Nucleus accumbens (tissue), 56 donors: ENCODE data around the gene NRN1.
"Not testable (repeated sequence)": the region's sequence is repeated elsewhere in the genome, so short reads cannot be mapped to it uniquely, and the experiment has no call there.

Experiments used
- DNase-seq, 56 donors: peaks; one replicate each; lab custom pipeline; 2025; lab: John Stamatoyannopoulos, UW

Gene NRN1

DNA sequence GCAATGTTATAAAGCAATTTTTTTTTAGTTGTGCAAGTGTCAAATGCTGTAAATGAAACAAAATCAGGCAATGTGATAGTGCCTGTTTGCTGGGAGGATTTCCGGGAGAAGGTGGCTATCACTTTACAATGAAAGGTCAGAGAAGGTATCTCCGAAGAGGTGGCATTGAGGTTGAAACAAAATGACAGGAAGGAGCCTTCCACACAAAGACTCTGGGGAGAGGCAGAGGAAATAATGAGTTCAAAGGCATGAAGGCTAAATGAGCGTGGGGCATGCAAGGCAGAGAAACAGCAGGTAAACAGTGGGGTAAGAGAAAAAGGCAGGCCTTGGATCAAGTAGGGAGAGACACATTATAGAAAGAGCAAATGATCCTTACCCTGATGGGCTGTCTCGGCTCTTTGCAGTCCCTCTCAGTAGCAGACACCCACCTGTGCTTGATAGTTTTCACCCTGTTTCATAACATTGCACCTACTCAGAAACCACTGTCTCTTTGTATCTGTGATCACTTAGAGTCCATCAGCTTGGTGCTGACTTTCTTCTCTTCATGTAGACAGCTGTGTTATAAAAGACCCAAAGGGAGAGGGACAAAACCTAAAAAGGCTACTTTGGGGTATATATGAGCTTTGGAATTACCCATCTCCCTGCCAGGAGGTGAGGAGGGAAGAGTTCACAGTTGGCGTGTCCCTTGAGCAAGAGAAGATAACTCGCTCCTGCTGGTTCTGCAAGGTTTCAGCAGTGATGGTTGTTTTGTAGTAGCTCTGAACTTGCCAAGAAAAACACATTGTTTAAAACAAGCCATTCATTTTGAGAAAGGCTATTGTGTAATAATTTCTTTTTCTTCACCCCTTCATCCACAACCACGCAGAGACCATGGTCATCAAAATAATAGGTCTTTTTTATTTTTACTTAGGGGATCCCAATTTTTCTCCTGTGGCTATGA, 22.3 kb downstream of the NRN1 start:
- DNase-seq: no peak

DNA sequence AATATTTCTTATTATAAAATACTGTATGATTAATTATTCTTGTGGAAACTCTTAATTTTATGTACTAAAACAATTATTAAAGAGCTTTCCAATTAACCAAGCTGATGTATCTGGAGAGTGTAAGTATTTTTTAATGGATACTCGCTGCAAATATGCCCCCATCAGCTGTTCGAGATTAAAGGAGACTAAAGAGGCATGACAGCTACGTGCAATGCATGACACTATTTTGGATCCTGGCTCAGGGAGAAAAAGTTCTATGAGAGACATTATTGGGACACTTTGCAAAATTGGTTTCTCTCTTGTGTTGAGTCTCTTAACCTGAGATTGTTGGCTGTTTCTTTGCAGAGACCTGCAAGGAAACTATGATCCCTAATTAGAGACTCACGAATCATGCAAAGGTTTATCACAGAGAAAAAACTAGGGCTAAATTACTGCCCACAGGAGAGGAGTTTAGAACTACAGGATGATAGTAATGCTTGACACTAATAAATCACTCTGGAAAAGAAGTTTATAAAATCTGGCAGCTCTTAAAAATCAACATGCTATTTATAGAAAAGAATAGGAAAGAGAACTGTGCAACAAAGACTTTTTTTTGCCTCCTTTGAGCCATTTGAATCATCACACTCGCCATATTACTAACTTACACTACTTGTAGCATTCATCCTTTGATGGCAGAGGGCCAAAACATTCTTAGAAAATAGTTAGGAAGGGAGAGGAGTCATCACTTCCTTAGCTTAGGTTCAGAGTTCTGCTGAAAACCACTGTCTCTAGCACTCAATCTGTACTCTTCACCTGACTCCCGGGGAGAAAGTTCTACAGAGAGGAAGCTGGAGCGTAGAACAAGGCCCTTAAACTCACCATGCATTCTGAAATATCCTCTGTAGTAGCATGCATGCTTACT, 25.3 kb downstream of the NRN1 start:
- no peak for DNase-seq

DNA sequence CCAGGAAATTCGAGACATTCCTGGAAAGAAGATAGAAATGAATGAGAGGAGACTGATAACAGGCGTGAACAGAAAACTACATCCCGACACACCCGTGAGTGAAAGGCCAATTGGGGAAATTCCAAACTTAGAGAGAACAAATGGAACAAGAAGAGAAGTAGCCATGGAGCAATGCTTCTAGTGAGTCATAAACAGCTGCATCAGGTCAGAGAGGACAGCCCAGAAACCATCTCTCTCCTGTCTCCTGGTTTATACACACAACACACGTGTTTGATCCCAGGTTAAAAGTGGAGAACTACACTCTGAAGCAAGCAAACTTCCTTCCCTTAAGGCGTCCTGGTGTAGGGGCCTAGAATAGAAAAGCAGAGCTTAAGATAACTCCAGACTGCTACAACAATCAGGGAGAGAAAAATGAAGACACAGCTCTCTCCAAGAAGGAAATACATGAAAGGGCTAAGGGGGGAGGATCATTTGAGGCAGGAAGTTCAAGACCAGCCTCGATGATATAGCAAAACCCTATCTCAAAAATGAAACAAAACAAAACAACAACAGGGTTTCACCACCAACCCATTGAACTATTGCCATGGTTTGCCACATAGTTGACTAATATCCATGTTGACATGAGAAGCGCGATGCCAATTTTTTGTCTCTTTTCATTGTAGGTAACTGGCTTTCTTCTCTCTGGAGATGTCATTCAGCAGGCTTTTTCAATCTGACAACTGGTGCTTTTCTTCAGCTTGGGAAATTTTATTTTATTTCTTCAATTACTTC, 26.9 kb downstream of the NRN1 start:
- no peak for DNase-seq

DNA sequence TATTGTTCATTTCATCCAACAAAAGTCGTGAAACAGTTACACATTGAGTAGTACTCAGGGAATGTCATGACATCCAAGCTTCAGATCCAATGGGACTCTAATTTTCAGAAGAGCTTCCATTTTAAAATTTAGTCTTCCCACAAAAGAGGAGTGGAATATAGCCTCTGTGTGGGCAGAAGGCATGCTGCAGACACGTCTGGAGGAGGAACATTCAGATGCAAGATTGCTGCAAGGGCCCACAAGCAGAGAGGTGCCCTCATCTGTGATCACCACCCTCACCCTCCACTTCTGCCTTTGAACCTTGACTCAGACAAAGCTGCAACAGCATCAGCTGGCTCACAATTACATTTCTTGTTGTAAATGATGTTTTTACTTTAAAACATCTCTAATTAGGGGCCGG, 29.9 kb downstream of the NRN1 start:
- DNase-seq: no peak

DNA sequence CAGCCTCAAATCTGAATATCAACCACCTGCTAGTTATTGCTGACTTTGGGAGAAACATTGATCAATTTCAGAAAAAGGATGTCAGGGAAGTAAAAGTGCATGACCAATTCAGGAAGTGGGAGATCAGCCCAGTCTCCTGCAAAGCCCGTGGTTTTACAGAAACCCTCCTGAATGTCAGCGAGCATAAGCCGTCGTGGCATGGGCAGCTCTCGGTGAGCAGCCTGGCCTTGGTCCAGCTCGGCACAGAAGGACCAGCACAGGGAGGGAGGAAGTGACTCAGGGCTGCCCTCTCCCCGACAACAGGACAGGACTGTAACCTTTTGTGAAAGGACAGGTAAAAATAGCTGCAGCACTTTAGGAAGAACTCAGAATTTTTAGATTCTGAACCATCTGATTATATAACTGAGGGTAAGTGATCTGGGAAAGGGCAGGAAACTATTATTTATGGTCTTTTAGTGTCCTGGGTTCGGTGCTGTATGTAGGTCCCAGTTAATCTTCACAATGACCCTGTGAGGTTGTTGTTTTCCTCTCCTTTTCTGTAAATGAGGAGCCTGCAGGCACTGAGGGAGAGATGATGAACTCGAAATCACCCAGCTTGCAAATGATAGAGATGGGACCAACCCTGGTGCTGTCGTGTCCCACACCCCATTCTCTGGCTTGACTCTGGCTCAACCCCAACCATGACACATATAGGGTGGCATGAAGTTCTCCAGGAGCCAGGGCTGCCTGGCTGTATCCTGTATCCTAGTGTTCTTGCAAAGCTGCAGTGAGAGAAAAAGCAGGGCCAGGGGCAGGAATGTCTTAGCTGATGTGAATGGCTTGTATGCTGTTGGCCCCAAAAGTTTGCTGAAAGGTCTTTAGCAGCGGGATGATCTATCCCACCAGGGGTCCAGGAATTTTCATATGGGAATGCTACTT, 37.6 kb downstream of the NRN1 start:
- DNase-seq: peak in 3 of 56 donors; percentile 4 to 18 (median 11)

DNA sequence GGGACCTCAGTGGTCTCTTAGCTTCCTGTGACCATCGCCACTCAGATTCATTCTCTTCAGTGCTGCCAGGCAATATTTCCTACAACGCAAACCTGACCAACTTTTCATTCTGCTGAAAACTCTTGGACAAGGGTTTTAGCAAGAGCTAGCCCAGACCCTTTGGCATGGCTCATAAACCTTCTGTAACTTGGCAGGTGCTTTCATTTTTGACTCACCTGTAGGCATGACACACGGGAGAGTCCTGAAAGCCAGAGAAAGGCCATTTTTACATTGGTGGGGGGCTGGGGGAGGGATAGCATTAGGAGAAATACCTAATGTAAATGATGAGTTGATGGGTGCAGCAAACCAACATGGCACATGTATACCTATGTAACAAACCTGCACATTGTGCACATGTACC, 38.7 kb downstream of the NRN1 start:
- not testable (repeated sequence) for DNase-seq

DNA sequence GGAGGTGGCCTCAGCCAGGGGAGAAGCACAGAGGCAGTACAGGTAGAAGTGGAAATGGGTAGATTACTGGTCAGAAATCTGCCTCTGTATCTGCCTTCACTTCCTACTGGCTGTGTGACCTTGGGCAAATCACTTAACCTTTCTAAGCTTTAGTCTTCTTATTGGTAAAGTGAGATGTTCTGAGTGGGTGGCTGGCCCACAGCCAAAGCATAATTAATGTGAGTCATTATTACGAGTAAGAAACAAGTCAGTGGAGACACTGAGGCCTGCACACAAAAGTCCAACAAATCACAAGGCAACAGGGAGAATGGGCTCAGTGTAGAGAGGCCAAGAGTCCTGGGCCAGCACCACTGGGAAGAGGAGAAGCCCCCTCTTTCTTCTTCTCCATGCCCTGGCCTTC, 39.1 kb downstream of the NRN1 start:
- no peak for DNase-seq

DNA sequence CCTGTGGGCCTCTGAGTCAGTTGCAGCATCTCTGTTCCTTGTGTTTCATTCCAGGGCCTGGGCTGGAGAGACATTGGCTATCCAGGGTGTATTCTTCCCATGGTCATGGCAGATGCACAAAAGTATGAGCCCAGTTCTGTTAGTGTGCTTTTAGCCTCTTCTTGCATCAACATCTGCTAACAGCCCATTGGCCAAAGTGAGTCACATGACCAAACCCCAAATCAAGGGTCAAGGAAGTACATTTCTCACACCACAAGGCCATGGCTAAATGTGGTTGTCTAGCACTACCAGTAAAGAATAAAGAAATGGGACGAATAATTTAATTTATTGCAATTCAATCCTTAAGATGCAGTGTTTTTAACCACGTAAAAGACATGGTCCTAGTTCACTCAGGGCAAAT, 43.9 kb downstream of the NRN1 start:
- DNase-seq: no peak

DNA sequence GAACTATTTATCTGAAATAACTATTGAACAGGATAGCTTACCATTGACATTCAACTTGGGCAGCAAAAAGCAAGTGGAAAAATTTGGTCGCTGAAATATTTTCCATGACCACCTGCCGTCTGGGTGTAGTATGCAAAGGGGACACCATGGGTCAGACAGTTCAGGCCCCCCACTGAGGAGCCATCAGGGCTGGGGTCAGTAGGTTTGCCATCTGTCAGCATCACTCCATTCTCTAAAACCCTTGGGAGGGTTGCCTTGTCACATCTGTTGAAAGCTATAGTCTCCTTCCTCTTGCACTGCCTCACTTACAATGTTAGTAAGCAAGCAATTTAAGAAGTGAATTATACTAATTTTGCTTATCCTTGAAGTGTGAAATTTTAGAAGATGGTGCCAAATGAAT, 44.9 kb downstream of the NRN1 start:
- DNase-seq: no peak

DNA sequence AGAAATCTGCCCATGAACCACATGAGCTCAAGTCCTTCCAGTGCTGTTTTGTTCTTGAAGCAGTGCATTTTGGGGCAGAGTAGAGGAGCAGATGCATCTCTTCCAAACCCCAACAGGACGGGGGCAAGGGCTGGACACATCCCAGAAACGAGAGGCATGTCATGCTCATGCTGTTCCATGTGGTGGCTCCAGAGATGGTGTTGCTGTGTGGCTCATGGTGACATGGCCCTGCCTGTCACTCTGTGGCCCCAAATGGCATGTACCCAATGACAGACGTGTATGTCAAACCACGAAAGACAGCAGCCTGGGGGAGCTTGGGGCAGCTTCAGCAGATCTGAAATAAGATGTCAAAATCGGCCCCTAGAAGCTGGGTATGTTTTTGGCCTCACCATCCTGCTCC, 46.3 kb downstream of the NRN1 start:
- DNase-seq: no peak

DNA sequence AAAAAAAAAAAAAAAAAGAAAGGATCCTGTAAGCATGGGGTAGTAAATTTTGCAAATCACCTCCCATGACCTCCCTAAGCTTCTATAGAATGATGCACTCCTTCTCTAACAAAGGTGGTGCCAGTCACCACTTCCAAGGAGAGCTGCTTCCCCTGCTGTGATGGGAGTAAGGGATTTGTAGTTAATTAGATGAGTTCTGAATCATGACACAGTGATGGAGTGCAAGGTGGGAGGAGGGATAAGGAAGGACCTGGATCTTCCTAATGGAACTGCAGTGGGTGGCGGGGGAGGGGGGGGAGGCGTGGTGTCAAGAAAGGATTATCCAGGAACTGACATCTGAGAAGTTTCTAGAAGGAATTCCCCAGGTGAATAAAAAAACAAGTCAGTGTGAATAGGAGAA, 47.8 kb downstream of the NRN1 start:
- no peak for DNase-seq

DNA sequence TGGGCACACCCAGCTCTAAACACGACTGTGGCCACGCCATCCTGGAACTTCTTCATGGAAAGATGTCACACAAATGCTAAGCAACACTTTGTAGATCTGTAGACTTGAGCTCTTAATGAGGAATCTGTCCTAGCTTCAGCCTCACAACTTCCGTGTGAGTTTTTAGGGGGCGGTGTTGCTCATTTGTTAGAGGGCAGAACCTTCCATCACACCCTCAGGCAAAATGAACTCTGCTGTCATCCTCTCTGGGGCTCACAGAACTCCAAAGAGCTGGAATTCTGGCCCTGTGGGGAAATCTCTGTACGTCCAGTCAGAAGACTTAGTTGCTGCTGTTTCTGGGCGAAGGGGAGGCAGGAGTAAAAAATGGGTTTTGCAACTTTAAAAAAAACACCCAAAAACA, 49.8 kb downstream of the NRN1 start:
- no peak for DNase-seq

DNA sequence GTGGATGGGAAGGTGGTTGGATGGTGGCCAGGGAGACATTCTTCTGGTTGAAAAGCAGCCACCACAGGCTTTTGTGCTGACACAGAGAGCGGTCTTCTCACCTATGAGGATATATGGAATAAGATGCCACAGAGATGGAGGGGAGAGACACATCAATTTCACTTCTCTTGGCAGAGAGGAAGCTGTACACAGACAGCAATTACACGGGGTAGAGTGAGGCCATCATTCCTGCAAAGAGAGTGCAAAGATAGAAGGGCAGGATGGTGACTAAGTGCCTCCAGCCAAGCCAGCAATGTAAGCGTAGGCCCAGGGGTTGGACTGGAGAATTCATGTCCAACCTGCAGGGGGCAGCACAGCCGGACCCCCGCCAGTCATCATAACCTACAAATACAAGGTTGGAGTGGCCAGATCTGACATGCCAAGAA, 56.4 kb downstream of the NRN1 start:
- DNase-seq: no peak
